SK-N-SH (cell line): ENCODE data around the gene PSMD2. TPM values are rescaled to one million over a fixed set of nuclear protein-coding genes. Genes with fewer than 3 reads are reported as not detected.

Source experiments
- CTCF ChIA-PET: fragments of 300-600, 350-600 bp; formaldehyde crosslinking; extraction: SDS; loops from one replicate; lab custom pipeline; 2021; lab: Yijun Ruan, JAX
- POLR2A ChIA-PET: fragments of 350-600 bp; sonication (Branson Sonifier 250); formaldehyde crosslinking; extraction: SDS; loops from one replicate; lab custom pipeline; 2020; ENCODE audit warnings: antibody characterized with exemption, inconsistent platforms; lab: Yijun Ruan, JAX
- DNase-seq: peaks from one replicate; pipeline ENCODE4 v3.0.0; 2012
- H2AFZ ChIP-seq: fragments of 200-600 bp; sonication (generic); 2 replicates; pipeline ENCODE4 v1.8.1; 2016; ENCODE audit warnings: antibody characterized with exemption, mild to moderate bottlenecking, low read depth
- H3F3A ChIP-seq: fragments of 200-600 bp; sonication (generic); replicated peaks from 2 replicates; pipeline ENCODE3; 2016; ENCODE audit warnings: antibody characterized with exemption, mild to moderate bottlenecking; ENCODE audit not compliant: insufficient read depth
- H3K27ac ChIP-seq, 2 experiments: fragments of 200-500 bp in 1 of 2; fragments of 200-600 bp in 1 of 2; sonication (Bioruptor generic) in 1 of 2; sonication (generic), shearing (Covaris generic) in 1 of 2; 2 replicates each; pipeline versions ENCODE4 v1.5.1 to v1.6.1; 2014 to 2016; ENCODE audit warnings: low read depth in 2 of 2, inconsistent platforms in 1 of 2, low read length in 1 of 2, mild to moderate bottlenecking in 1 of 2, mixed read lengths in 1 of 2
- H3K27me3 ChIP-seq: fragments of 200-600 bp; sonication (generic), shearing (Covaris generic); 2 replicates; pipeline ENCODE4 v1.6.1; 2016; ENCODE audit warnings: mixed run types; ENCODE audit not compliant: insufficient read depth
- H3K36me3 ChIP-seq, 2 experiments: fragments of 200-500 bp in 1 of 2; fragments of 200-600 bp in 1 of 2; sonication (Bioruptor generic) in 1 of 2; sonication (generic) in 1 of 2; replicated peaks in 1 of 2; 2 replicates each; pipeline versions ENCODE3 to v1.5.1; 2014 to 2016; ENCODE audit warnings: low read length in 1 of 2, mild to moderate bottlenecking in 1 of 2; ENCODE audit not compliant: insufficient read depth in 2 of 2, control insufficient read depth in 1 of 2
- H3K4me1 ChIP-seq, 2 experiments: fragments of 200-500 bp in 1 of 2; fragments of 200-600 bp in 1 of 2; sonication (Bioruptor generic) in 1 of 2; sonication (generic), shearing (Covaris generic) in 1 of 2; 2 replicates each; pipeline versions ENCODE4 v1.5.1 to v1.6.1; 2014 to 2016; ENCODE audit warnings: low read depth in 1 of 2, low read length in 1 of 2, mixed run types in 1 of 2; ENCODE audit not compliant: insufficient read depth in 2 of 2, control insufficient read depth in 1 of 2
- H3K4me2 ChIP-seq: fragments of 200-600 bp; sonication (generic), shearing (Covaris generic); 2 replicates; pipeline ENCODE4 v1.6.1; 2017; ENCODE audit warnings: mixed run types
- H3K4me3 ChIP-seq, 2 experiments: fragments of 200-500 bp in 1 of 2; fragments of 200-600 bp in 1 of 2; sonication (Bioruptor generic) in 1 of 2; sonication (generic), shearing (Covaris generic) in 1 of 2; 2 replicates each; pipeline versions ENCODE4 v1.5.1 to v1.8.1; 2014 to 2016; ENCODE audit warnings: low read depth in 2 of 2, inconsistent platforms in 1 of 2, low read length in 1 of 2, mild to moderate bottlenecking in 1 of 2, mixed read lengths in 1 of 2, moderate library complexity in 1 of 2
- H3K79me2 ChIP-seq: fragments of 200-600 bp; sonication (generic); 2 replicates; pipeline ENCODE4 v1.8.1; 2017; ENCODE audit warnings: mild to moderate bottlenecking; ENCODE audit not compliant: insufficient read depth
- H3K9ac ChIP-seq: fragments of 200-600 bp; sonication (generic); 2 replicates; pipeline ENCODE4 v1.6.1; 2017; ENCODE audit warnings: mixed run types
- H3K9me2 ChIP-seq: fragments of 200-600 bp; sonication (generic); 2 replicates; pipeline ENCODE4 v1.6.1; 2017; ENCODE audit warnings: mixed run types
- H3K9me3 ChIP-seq: fragments of 200-600 bp; sonication (generic); 2 replicates; pipeline ENCODE4 v1.6.1; 2017; ENCODE audit warnings: mixed run types, mild to moderate bottlenecking, moderate library complexity
- H4K20me1 ChIP-seq: fragments of 200-600 bp; sonication (generic); 2 replicates; pipeline ENCODE4 v1.6.1; 2017; ENCODE audit warnings: mild to moderate bottlenecking, mixed run types; ENCODE audit not compliant: insufficient read depth
- CHD2 ChIP-seq: fragments of 150-350 bp; IDR thresholded peaks from 2 replicates; pipeline ENCODE4 v1.6.1; 2018; ENCODE audit warnings: low read length; ENCODE audit not compliant: partially characterized antibody
- CTCF ChIP-seq: fragments of 200-600 bp; sonication (generic); IDR thresholded peaks from 2 replicates; pipeline ENCODE4 v1.6.1; 2017; ENCODE audit warnings: antibody characterized with exemption, mild to moderate bottlenecking, moderate library complexity
- IRF3 ChIP-seq: fragments of 150-350 bp; IDR thresholded peaks from 2 replicates; pipeline ENCODE4 v1.6.1; 2016; ENCODE audit warnings: mild to moderate bottlenecking, low read depth, low read length
- MXI1 ChIP-seq: IDR thresholded peaks from 2 replicates; pipeline ENCODE4 v1.6.1; 2012; ENCODE audit warnings: mild to moderate bottlenecking, low read depth, low read length, improper control_type of control experiment
- PBX3 ChIP-seq: IDR thresholded peaks from 2 replicates; pipeline ENCODE4; 2012
- RCOR1 ChIP-seq: fragments of 150-350 bp; IDR thresholded peaks from 2 replicates; pipeline ENCODE4 v1.6.1; 2017; ENCODE audit warnings: antibody characterized with exemption, low read length
- SMC3 ChIP-seq: IDR thresholded peaks from 2 replicates; pipeline ENCODE4 v1.6.1; 2012; ENCODE audit warnings: low read depth, low read length, improper control_type of control experiment
- USF1 ChIP-seq: IDR thresholded peaks from 2 replicates; pipeline ENCODE4 v1.4.0; 2012; ENCODE audit warnings: low read depth, borderline replicate concordance
- WGBS: methylation state at CpG from one replicate; pipeline ENCODE4 v1.1.6; 2017; ENCODE audit warnings: low lambda C conversion rate; 5-methylcytosine and 5-hydroxymethylcytosine counted together
- polyA plus RNA-seq, 3 experiments: library from polyadenylated mRNA; depleted of rRNA; stranded (reverse); fragments of >200 nt; gene quantifications; 2 replicates each; pipeline ENCODE4 v1.2.3, GENCODE V29; 2012

The PSMD2 gene
- polyA plus RNA-seq, 1 of the 3 experiments (the other 2 are of a cell fraction), result 328 TPM

GRCh38 chr3:184344579-184345316 is 45.7 kb downstream of the PSMD2 start:
- H3K4me1 ChIP-seq, result peaks cover 0 to 5% of the 10 kb centered on the region in 2 experiments; a peak in 1 of 4 replicates
- H3F3A ChIP-seq, result peaks cover 4% of the 10 kb centered on the region
- H3K27me3 ChIP-seq, result no peaks in the 10 kb centered on the region
- 86% methylated on average over 1 of the region's 24 CpGs for WGBS
- H3K4me2 ChIP-seq, result no peak overlapping the region
- peaks cover 3 to 37% of the 10 kb centered on the region in 2 experiments for H3K36me3 ChIP-seq
- no peaks in the 10 kb centered on the region for H3K9me2 ChIP-seq
- H3K9me3 ChIP-seq, result no peaks in the 10 kb centered on the region
- DNase-seq, result no peak
- no peak overlapping the region for H3K27ac ChIP-seq
- TF ChIP-seq MXI1, result no peak
- no peak for TF ChIP-seq IRF3
- TF ChIP-seq SMC3, result no peak
- TF ChIP-seq, all 33 proteins: peak for 0
- CTCF ChIA-PET, result interaction anchor here (1.0 to 5.3 kb wide), 6 partner anchors 8 to 95 kb away, joined by 3 to 42 read pairs (median 3); partner anchors contain the start of genes EEF1AKMT4 and FAM131A
- POLR2A ChIA-PET, result interaction anchor here (0.9 to 1.5 kb wide), 3 partner anchors 7 to 16 kb away, joined by 3 to 4 read pairs (median 4); partner anchors contain the start of gene FAM131A
- Histone ChIP-seq H3K79me2 (peaks cover 24% of the 10 kb centered on the region), H2AFZ (no peak overlapping the region), H4K20me1 (0 out of 2 replicates have a peak, but pooled peaks cover 5% of the 10 kb centered on the region), H3K9ac (no peak overlapping the region), H3K4me3 (no peak overlapping the region)

GRCh38 chr3:184345317-184346144 is 46.5 kb downstream of the PSMD2 start:
- DNase-seq, result peak; percentile 73
- no peak for TF ChIP-seq RCOR1
- 0 out of 2 replicates have a peak, but pooled peaks have one; percentile 26 for TF ChIP-seq MXI1
- peak; percentile 71 for TF ChIP-seq PBX3
- TF ChIP-seq CHD2, result no peak
- peak; percentile 40; the same call in 1 of the 2 replicates for TF ChIP-seq USF1
- TF ChIP-seq CTCF, result peak; percentile 54
- no peak overlapping the region for H3K4me2 ChIP-seq
- H3K27ac ChIP-seq, result no peak overlapping the region
- H4K20me1 ChIP-seq, result 0 out of 2 replicates have a peak, but pooled peaks cover 5% of the 10 kb centered on the region
- no peak overlapping the region for H3K9ac ChIP-seq
- peaks cover 0 to under 1% of the 10 kb centered on the region in 2 experiments; a peak in 2 of 4 replicates for H3K4me1 ChIP-seq
- POLR2A ChIA-PET, result interaction anchor here (0.9 to 3.0 kb wide), 3 partner anchors 8 to 16 kb away, joined by 4 to 11 read pairs (median 4); partner anchors contain the start of genes CLCN2, FAM131A and POLR2H
- peaks cover 16% of the 10 kb centered on the region; the same call in 1 of the 2 replicates for H3K79me2 ChIP-seq
- H3K4me3 ChIP-seq, result no peak overlapping the region
- no peaks in the 10 kb centered on the region for H3K9me2 ChIP-seq
- H3K27me3 ChIP-seq, result no peaks in the 10 kb centered on the region
- CTCF ChIA-PET, result interaction anchor here (1.0 to 5.3 kb wide), 6 partner anchors 8 to 96 kb away, joined by 3 to 42 read pairs (median 3); partner anchors contain the start of genes EEF1AKMT4 and FAM131A
- H3K36me3 ChIP-seq, result peaks cover 3 to 37% of the 10 kb centered on the region in 2 experiments
- peaks cover 4% of the 10 kb centered on the region for H3F3A ChIP-seq
- no peak overlapping the region for H2AFZ ChIP-seq
- no peaks in the 10 kb centered on the region for H3K9me3 ChIP-seq
- WGBS, result 77% methylated on average over 9 of the region's 14 CpGs
